K562 (cell line): Measurements from ENCODE around the gene CLEC4F. TPM values are rescaled to one million over a fixed set of nuclear protein-coding genes. Genes with fewer than 3 reads are reported as not detected.

Experiments used
- MGA ChIP-seq: fragments of 450-650 bp; IDR thresholded peaks from 2 replicates; pipeline ENCODE4 v1.6.1; 2016; ENCODE audit warnings: mild to moderate bottlenecking, moderate library complexity
- RAD21 ChIP-seq, 2 experiments: fragments of 250-450 bp in 1 of 2; fragments of 450-650 bp in 1 of 2; sonication (Bioruptor Pico) in 1 of 2; formaldehyde crosslinking in 1 of 2; IDR thresholded peaks in 1 of 2; conservative IDR thresholded peaks in 1 of 2; 2 replicates each; pipeline versions ENCODE4 v1.4.0 to v1.8.0; 2020 to 2022; ENCODE audit warnings: mild to moderate bottlenecking in 2 of 2, moderate library complexity in 1 of 2
- REST ChIP-seq, 2 experiments: fragments of 450-650 bp; formaldehyde crosslinking in 1 of 2; IDR thresholded peaks; 2 replicates each; pipeline versions ENCODE4 v1.4.0 to v1.6.1; 2014 to 2020; ENCODE audit warnings: mild to moderate bottlenecking in 2 of 2, borderline replicate concordance in 1 of 2, low read depth in 1 of 2
- STAG1 ChIP-seq: sonication (generic); formaldehyde crosslinking; IDR thresholded peaks from 2 replicates; pipeline ENCODE4 v1.5.0; 2020; ENCODE audit warnings: missing genetic modification reagents, borderline replicate concordance
- ZKSCAN1 ChIP-seq: fragments of 150-350 bp; IDR thresholded peaks from 2 replicates; pipeline ENCODE4 v1.6.1; 2016; ENCODE audit warnings: low read depth, low read length
- polyA plus RNA-seq, 8 experiments: library from polyadenylated mRNA; depleted of rRNA in 4 of 8; stranded (reverse) in 5 of 8; unstranded in 3 of 8; fragments of >200 nt; fragmentation: Nextera tagmentation in 2 of 8; fragmentation: Illumina TruSeq in 1 of 8; extraction: Ambion mirVana in 2 of 8; extraction: Trizol in 1 of 8; gene quantifications; 2 replicates each; pipeline versions ENCODE4 v1.2.1 to v1.2.3, GENCODE V29; 2011 to 2014; ENCODE audit warnings: inconsistent platforms in 1 of 8, missing spikeins in 1 of 8
- total RNA-seq, 7 experiments: library from RNA; depleted of rRNA in 6 of 7; stranded (reverse); fragments of >200 nt in 6 of 7; fragmentation: Illumina TruSeq in 2 of 7; extraction: Trizol in 2 of 7; gene quantifications; 2 replicates each; pipeline versions ENCODE4 v1.2.1 to v1.2.3, GENCODE V29; 2011 to 2021; ENCODE audit warnings: low replicate concordance in 1 of 7

Gene CLEC4F
- total and polyA plus RNA-seq, 9 of the 15 experiments (the other 6 are each of a cell fraction or from before 2014, with no cell fraction given), result not detected

- peak; percentile 38; the same call in 1 of the 2 replicates for TF ChIP-seq MGA
- TF ChIP-seq ZKSCAN1, result 0 out of 2 replicates have a peak, but pooled peaks have one; percentile 17
- TF ChIP-seq REST (IDR thresholded peaks at IDR 0.05; ENCODE audit: borderline replicate concordance), result peak; percentile 55; the same call in 1 of the 2 replicates
- no peak for TF ChIP-seq REST (CRISPR knock-in tag; IDR thresholded peaks at IDR 0.05; ENCODE audit: low read depth)
- TF ChIP-seq RAD21 (CRISPR knock-in tag; conservative IDR thresholded peaks at IDR 0.05 in 1 of 2, IDR thresholded peaks at IDR 0.05 in 1 of 2), result peak; percentile 53 to 77
- peak; percentile 57; the same call in 1 of the 2 replicates for TF ChIP-seq STAG1 (CRISPR knock-in tag)
These were observed 30.9 kb downstream of the CLEC4F start (continued) for GRCh38 chr2:70789304-70790135.
